Stimulated activated CD8-positive, alpha-beta memory T cell treated with anti-CD3 and anti-CD28 coated beads, Interleukin-15, amount 100 ng/mL, for 48 hours (primary cell): ENCODE results near the gene WDR43.

Experiments used
- DNase-seq, 2 donors: peaks; one replicate each; pipeline ENCODE4 v3.0.0-alpha.2; 2020; ENCODE audit warnings: low read depth in 2 of 2

WDR43 gene

DNA sequence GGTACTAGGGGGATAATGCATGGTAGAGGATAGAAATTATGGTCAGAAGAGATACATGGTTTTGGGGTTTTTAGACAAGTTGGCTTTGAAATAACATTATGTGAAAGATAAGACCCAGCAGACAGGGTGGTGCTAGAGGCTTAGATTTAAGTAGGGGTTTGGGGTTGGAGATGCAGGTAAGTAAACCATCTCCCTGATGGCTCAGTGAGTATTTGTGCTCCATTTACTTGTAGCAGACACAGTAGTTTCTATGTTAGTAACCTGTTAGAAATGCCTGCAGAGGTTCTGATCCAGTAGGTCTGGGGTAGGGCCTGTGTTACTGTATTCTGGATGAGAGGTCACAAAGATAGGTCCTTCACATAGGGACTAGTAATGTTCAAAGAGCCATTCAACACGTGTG lies 13.7 kb downstream of the WDR43 start:
- DNase-seq = no peak

DNA sequence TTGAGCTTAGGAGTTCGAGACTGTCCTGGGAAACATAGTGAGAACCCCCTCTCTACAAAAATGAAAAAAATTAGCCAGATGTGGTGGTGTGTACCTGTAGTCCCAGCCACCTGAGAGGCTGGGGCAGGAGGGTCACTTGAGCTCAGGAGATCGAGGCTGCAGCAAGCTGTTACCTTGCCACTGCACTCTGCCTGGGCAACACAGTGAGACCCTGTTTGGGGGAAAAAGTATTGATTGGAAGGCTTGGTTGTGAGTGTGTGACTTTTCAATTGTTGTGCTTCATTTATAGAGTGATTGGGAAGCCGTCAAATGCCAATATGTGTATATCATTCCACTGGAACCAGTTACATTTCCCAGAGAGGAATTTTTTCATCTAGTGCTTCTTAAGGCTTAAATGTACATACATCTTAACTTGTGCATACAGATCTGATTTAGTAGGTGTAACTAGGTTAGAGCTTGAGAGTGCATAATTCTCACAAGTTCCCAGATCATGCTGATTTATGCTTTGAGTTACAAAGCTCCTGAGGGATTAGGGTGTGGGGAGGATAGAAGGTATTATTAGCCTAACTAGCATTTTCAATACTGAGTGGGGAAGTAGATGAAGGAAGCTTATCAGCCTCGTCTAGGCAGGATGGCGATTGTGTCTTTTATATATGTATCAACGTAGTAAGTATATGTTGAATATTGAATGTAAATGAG lies 15.3 kb downstream of the WDR43 start:
- no peak for DNase-seq

DNA sequence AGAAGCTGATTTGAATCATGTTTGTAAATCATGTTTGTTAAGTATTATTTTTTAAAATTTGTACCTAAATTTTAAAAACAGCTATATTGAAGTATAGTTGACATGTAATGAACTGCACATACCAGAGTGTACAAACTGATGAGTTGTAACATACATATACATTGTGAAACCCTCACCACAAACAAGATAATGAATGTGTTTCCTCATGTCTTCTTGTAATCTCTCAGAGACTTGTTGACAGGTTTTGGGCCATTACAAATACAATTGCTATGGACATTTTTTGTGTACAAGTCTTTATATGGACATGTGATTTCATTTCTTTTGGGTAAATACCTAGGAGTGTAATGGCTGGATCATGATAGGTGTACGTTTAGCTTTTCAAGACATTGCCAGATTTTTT lies 21.5 kb downstream of the WDR43 start:
- no peak for DNase-seq

DNA sequence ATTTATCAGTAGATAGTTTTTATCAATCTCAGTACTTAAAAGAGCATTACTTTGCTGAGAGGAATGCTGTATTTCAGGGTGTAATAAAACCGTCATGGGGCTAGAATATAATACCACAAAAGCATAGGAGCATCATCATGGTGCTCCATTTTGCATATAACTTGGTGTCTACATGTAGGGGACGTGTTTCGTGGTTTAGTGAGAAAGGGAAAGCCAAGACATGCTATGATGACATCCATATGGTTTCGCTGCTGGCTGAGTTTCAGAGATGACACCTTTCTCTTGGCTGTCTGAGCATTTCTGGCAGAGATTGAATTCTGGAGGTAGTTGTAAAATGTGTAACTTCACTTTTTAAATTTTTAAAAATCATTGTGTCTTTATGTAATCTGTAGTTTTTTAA lies 32.4 kb downstream of the WDR43 start:
- no peak for DNase-seq

DNA sequence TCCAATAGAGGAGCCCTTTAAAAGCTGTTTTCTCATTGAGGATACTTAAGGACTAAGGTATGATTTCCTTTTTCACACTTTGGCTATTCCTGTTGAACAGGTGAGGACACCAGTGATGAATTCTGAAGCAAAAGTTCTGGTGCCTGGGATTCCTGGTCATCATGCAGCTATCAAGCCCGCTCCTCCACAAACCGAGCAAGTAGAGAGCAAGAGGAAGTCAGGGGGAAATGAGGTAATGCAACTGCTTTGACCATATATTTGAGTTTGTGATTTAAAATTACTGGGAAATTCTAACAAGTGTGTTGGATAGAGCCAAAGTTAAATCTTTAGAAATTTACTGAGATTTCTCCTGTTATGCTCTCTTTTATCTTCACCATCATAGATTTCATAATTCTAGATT lies 33.0 kb downstream of the WDR43 start:
- no peak for DNase-seq

DNA sequence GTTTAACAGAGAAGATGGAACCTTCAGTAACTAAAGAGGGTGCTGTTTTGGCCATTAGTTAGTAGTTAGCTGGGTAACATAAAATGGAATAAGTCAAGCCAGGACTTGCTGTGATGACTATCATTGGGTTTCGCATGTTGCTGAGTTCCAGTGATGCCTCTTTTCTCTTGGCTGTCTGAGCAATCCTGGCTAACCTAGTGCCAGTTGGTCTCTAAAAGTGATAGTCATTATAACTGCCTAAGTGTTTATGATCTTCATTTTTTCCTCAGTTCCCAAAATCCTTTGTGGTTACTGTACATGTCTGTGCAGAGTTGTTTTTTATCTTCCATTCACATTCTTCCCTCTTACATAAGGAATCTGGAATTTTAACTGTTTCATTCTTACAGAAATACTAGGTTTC lies 33.4 kb downstream of the WDR43 start:
- no peak for DNase-seq

DNA sequence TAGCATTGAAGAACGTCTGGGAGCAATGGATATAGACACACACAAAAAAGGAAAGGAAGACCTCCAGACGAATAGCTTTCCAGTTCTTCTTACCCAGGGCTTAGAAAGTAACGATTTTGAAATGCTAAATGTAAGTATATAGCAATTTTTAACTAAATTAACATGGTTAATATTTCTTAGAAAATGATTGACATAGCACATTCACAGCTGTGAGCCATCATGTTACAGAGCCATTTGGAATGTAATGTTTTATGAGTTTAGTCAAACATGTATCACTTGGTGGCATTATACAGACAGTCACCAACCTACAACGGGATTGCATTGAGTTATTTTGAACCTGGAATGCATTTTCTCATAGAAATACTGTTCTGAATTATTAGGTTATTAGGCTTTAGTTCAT lies 35.1 kb downstream of the WDR43 start:
- DNase-seq = no peak

DNA sequence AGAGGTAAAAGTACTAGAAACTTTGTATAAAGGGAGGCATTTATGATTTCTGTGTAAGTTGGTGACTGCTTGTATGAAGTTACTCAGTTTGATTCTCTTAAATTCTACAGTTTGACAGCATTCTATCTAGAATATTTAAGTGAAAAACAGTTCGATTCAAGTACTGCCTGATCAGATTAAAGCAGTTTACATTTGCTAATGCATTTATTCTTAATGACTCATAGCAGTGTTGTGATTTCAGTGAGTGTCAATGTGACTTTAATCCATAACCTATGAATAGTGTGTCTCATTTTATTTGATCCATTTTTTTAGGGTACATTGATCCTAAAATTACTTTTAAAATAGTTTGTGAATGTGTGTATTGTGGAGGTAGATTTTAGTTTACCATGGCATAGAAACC lies 35.7 kb downstream of the WDR43 start:
- DNase-seq = no peak

DNA sequence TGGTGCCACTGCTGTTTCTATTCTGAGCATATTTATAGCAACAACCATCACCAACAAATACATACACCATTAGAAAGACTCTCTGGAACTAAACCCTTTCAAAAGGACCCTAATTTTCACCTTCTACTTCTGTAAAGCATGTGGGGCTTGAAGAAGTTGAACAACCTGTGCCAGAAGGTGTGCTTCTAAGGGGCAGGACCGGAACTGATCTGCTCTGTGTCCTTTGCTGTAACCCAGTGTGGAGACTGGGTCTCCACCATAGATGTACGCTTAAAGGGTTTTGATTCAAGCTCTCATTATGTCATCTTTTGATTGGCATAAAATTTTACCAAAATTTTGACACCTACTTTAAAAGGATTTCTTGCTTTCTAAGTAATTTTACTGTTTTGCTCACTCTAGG lies 40.3 kb downstream of the WDR43 start:
- no peak for DNase-seq

DNA sequence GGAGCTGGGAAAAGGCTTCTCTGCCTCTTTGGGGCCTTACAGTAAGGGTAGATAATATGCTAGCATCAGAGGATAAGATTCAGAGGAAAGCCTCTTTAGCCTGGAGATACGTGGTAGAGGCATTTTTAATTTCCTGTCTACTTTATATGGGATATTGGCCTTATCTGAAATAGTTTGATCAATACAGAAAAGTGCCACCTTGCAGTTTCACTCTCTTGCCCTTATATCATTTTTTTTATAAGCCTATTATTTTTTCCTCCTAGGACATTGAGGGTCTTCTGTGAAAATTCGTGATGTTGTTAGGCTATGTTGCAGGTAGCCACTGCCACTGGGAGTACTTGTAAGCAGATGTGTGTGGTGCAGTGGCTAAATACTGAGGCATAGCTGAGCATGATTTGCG lies 46.5 kb downstream of the WDR43 start:
- no peak for DNase-seq

DNA sequence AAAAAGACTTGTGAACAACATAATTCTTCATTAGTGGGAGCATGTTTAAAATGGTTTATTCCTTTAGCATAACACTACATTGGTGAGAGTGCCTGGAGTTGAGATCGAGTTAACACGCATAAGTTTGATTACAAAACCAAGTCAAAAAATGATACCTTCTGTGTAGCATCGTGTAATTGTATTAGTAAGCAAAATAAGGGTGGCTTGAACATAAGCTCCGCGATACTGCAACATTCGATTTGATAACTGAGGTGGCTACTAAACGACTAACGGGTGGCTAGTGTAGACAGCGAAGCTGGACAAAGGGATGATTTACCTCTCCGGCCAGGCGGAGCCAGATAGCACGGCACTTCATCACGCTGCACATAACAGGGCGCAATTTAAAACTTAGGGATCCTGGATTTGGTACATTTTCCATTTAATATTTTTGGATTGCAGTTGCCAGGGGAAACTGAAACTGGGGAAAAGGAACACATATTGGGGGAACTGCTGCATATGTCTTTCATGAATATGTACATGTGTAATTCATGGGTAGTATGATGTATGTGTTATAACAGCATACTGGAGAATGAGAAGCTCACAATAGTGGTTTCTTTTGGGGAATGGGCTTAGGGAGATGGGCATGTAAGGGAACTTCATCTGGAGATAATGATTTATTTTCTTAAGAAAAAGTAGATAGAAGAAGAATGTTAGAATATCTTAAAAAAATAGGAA lies 50.2 kb downstream of the WDR43 start:
- DNase-seq = no peak

DNA sequence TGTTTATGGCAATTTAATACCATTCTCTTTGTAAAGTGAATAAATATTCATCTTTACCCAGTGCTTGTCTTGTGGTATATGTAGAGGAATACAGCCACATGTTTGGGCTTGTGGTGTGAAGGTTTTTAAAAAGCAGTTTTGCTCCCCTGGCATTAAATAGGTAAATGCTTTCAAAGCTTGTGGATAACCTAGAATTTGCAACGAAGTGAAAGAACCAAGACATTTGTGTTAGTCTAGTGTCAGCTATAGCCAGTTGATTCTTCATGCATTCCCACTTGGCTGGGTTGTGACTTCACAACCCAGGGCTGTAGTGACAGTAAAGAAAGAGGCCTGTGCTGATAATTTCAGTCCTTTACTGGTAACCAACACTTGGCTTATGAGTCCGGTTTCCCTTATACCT lies 53.7 kb downstream of the WDR43 start:
- no peak for DNase-seq

DNA sequence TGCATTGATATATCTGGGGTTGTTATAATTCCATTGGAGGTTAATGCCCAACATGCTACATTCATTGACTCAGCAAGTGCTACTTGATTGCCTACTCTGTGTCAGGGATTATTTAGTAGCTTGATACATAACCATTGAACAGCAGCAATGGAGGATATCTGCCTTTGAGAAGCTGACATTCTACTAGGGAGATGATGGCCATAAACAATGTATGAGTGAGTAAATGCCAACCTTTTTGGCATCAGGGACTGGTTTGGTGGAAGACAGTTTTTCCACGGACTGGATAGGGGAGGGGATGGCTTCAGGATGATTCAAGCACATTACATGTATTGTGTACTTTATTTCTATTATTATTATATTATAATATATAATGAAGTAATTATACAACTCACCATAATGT lies 54.7 kb downstream of the WDR43 start:
- no peak for DNase-seq

DNA sequence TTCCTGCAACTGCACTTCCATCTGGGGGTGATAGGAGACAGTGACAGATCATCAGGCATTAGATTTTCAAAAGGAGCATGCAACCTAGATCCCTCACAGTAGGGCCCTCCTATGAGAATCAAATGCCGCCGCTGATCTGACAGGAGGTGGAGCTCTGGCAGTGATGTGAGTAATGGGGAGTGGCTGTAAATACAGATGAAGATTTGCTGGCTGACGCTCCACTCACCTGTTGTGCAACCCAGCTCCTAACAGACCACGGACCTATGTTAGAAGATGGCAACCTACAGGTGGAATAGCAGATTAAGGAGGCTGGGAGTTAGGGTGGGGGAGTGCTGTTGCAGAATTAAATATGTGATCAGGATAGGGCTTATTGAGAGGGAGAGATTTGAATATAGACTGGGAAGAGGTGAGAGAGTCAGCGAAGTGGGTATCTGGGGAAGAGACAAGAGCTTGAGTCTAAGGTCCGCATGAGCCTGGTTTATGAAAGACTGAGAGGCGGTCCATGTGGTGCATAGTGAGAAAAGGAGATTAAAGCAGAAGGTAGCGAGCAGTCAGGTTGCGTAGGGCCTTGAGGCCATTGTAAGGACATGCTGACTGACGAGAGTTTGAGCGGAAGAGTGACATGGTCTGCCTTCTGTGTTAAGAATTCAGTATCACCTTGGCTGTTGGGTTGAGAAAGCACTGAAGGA lies 55.3 kb downstream of the WDR43 start:
- DNase-seq = no peak

DNA sequence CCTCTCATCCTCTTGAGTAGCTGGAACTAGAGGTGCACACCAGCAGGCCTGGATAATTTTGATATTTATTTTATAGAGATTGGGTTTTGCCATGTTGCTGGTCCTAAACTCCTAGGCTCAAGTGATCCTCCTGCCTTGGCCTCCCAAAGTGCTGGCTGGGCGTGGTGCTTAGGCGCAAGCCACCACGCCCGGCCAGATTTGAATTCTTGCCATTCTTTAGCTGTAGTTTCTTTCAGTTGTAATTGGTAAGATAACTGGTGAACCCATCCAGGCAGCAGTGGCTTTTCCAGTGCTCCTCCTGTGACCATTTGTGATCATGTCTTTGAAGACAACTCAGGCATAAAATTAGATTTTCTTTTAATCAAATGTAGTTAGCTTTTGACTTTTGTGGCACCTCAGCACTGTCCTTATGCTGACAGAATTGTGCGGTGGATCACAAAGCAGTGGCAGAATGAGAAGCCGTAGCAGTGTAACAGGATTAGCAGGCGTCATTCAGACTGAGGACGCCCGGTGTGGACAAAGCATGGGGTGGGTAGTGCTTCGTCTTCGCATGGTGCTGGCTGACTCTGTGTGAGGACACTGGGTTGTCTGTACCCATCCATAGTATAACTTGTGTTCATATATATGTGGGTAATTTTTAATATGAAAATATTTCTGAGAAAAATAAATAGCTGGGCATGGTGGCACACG lies 56.6 kb downstream of the WDR43 start:
- DNase-seq = no peak

DNA sequence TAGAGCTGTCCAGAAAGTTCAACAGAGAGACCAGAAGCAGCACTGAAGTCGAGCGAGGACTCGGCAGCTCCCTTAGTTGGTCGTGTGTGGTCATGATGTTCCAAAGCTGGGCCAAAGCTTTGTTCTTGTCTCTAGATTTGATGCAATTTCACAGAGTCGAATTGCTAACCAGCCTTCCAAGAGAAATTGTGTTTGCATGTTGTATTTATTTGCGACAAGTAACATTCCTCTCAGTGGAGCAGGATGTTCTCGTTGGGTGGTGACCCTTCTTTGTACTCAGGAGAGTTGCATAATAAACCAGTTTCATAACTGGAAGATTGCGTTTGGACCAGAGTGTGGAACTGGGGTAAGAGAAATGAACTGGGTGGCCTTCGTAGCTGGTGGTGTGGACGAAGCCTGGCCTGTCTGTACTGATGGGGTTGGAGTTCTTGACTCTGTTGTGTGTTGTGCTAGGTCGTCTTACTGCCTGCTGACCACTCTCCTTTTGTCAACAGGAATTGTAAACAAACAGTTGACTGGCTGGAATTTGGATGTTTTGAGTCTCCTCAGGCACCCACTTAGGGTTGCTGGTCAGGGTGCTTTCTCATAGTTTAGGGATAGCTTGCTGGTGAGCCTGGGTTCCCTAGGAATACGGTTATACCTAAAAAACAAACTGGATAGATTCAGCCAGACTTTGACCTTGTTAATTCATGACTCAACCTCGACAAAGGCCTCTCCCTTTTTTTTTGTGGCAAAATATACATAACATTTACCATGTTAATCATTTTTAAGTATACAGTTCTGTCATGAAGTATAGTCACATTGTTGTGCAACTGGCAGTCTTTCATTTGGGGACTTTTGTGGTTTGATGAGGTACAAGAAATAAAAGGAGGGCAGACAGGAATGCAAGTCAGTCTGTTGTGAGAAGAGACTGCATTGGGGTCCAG lies 57.7 kb downstream of the WDR43 start:
- no peak for DNase-seq

DNA sequence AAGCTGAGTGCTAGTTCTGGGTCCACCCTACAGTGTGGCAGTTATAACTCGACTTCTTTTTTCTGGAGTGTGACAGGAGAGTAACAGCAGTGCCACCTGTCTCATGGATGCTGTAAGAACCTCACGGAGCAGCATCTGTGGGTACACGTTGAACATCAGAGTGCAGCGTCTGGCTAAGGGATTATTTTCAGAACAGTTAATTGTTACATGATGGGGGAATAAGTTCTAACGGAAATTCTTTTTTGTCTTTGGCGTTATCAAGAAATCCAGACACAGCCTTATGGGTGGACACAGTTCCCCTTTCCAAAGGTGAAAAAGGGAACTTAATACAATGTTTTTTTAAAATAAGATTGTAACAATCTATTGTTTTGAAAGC lies 58.4 kb downstream of the WDR43 start:
- DNase-seq = no peak

DNA sequence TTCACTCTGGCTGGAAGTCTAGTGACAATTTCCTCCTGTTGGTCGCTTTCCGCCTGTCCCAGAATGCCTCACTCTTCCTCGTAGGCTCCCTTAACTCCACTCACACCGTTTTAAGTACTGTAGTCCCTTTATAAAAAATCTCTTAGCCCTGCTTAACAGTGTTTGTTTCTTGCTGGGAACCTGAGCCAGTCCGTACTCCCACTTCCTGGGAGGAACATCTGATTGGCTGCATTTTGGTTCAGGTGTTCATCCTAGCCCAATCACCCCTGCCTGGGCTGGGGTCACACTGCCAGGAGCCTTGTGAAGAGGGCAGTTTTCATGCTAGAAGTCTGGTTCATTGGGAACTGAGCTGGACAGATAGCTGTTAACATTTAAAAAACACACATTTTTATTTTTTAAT lies 61.0 kb downstream of the WDR43 start:
- no peak for DNase-seq

DNA sequence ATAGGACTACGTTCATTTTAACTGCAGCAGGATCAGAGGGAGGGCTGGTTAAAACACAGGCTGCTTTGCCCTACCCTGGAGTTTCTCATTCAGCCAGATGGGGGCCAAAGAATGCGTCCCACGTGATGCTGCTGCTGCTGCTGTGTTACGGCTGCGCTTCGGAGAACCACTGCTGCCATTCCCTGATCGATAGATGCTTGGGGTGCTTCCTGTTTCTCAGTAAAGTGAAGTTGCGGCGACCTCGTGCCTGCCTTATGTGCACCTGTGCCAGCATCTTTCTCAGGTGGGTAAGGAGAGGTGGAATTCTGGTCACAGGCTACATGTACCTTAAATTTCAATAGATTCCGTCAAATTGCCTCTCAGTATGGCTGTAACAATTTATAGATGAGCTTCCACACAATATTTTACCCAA lies 62.0 kb downstream of the WDR43 start:
- DNase-seq = peak; percentile 12 to 27

DNA sequence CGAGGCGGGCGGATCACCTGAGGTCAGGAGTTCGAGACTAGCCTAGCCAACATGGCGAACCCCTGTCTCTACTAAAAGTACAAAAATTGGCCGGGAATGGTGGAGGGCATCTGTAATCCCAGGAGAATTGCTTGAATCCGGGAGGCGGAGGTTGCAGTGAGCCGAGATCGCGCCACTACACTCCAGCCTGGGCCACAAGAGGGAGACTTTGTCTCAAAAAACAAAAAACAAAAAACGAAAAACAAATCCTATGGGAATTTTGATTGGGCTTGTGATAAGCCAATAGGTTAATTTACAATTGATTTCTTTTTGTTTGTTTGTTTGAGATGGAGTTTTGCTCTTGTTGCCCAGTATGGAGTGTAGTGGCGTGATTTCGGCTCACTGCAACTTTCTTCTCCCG lies 62.4 kb downstream of the WDR43 start:
- DNase-seq = no peak

DNA sequence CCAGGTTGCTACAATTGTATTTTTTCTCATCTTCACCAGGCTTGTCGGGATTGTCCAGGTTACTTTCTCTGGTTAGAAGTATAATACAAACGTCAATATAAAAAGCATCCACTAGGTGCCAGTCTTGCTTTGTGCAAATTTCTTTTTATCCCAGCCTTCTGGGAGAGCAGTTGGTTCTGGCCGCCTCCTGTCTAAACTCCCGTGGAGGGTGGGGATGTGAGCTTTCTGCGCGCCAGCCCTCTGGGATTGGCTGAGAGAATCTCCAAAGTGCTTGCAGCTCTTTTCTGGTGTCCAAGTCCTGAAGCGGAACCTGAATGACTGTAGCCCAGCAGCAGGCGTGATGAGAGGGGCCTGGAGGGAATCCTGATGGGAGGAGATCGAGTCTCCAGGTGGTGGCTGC lies 64.2 kb downstream of the WDR43 start:
- DNase-seq = no peak

DNA sequence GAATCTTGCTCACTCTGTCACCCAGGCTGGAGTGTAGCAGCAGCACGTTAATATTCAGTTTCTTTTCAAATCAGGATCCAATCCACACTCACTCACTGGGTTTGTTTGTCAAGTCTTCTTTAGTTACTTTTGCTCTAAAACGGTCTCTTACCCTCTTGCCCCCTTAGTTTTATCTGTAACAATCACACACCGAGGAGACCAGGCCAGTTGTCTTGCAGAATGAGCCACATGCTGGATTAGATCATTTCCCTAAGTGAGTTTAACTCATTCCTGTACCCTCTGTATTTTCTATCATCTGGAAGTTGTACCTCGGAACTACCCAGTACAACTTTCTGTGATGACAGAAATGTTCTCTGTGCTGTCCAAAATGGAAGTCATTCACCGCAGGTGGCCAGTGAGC lies 65.9 kb downstream of the WDR43 start:
- DNase-seq = no peak
